SU-DHL-6 (cell line): Measurements from ENCODE around the gene CERS6.

ENCODE experiments used
- H2AFZ ChIP-seq: fragments of 200-600 bp; sonication (generic); 2 replicates; pipeline ENCODE4 v1.6.1; 2014; ENCODE audit warnings: low read depth, mild to moderate bottlenecking, moderate library complexity, mixed read lengths, antibody characterized with exemption, low read length; ENCODE audit not compliant: severe bottlenecking
- H3F3A ChIP-seq: fragments of 200-600 bp; shearing (Covaris generic); 2 replicates; pipeline ENCODE4 v1.6.0; 2016; ENCODE audit warnings: antibody characterized with exemption, mild to moderate bottlenecking; ENCODE audit not compliant: insufficient read depth
- H3K27ac ChIP-seq: fragments of 200-600 bp; sonication (generic); 2 replicates; pipeline ENCODE4 v1.5.1; 2016; ENCODE audit warnings: low read depth, mild to moderate bottlenecking, low read length, moderate library complexity, mixed read lengths
- H3K27me3 ChIP-seq: fragments of 200-600 bp; sonication (generic), shearing (Covaris generic); 2 replicates; pipeline ENCODE4 v1.6.0; 2014; ENCODE audit warnings: mild to moderate bottlenecking, low read length
- H3K36me3 ChIP-seq: fragments of 200-600 bp; sonication (generic); 2 replicates; pipeline ENCODE4 v1.6.1; 2014; ENCODE audit warnings: mild to moderate bottlenecking, low read length, mixed read lengths
- H3K4me2 ChIP-seq: fragments of 300-600, 200-600 bp; shearing (Covaris generic), sonication (generic); 2 replicates; pipeline ENCODE4 v1.6.0; 2014; ENCODE audit warnings: low read length, low read depth, mild to moderate bottlenecking; ENCODE audit not compliant: poor library complexity, severe bottlenecking
- H3K4me3 ChIP-seq: fragments of 200-600 bp; sonication (generic); 2 replicates; pipeline ENCODE4 v1.5.1; 2014; ENCODE audit warnings: antibody characterized with exemption, low read length, mild to moderate bottlenecking, mixed read lengths; ENCODE audit not compliant: insufficient read depth, poor library complexity, severe bottlenecking
- H3K79me2 ChIP-seq: fragments of 200-600 bp; sonication (generic); 2 replicates; pipeline ENCODE4 v1.6.1; 2014; ENCODE audit warnings: mild to moderate bottlenecking, low read length, moderate library complexity; ENCODE audit not compliant: insufficient read depth
- H3K9ac ChIP-seq: fragments of 200-600 bp; sonication (generic); 2 replicates; pipeline ENCODE4 v1.7.0; 2014; ENCODE audit warnings: mild to moderate bottlenecking, low read length
- H3K9me2 ChIP-seq: fragments of 200-600 bp; sonication (generic); replicated peaks from 2 replicates; pipeline ENCODE4 v1.6.1; 2014; ENCODE audit warnings: low read length; ENCODE audit not compliant: insufficient read depth
- H3K9me3 ChIP-seq: fragments of 200-600 bp; sonication (generic); 2 replicates; pipeline ENCODE4 v1.6.1; 2014; ENCODE audit warnings: low read length, mixed read lengths; ENCODE audit not compliant: insufficient read depth
- H4K20me1 ChIP-seq: fragments of 200-600 bp; sonication (generic); 2 replicates; pipeline ENCODE4 v1.6.1; 2014; ENCODE audit warnings: low read depth, mild to moderate bottlenecking, antibody characterized with exemption, low read length, moderate library complexity, mixed read lengths
- EZH2phosphoT487 ChIP-seq: fragments of 200-600 bp; sonication (generic), shearing (Covaris generic); conservative IDR thresholded peaks from 2 replicates; pipeline ENCODE4 v1.6.1; 2018; ENCODE audit warnings: mild to moderate bottlenecking, antibody characterized with exemption, low read length, moderate library complexity, mixed read lengths
- TF ChIP-seq, protein P1 (sequence below): fragments of 200-600 bp; sonication (generic); IDR thresholded peaks from one replicate; pipeline ENCODE4 v1.5.1; 2017; ENCODE audit warnings: antibody characterized with exemption, mild to moderate bottlenecking, low read length, moderate library complexity; ENCODE audit not compliant: insufficient read depth, poor library complexity, severe bottlenecking

CERS6 gene

GRCh38 chr2:168819829-168820489, 363.9 kb downstream of the CERS6 start:
- no peak for TF ChIP-seq EZH2phosphoT487
- TF ChIP-seq, protein P1, sequence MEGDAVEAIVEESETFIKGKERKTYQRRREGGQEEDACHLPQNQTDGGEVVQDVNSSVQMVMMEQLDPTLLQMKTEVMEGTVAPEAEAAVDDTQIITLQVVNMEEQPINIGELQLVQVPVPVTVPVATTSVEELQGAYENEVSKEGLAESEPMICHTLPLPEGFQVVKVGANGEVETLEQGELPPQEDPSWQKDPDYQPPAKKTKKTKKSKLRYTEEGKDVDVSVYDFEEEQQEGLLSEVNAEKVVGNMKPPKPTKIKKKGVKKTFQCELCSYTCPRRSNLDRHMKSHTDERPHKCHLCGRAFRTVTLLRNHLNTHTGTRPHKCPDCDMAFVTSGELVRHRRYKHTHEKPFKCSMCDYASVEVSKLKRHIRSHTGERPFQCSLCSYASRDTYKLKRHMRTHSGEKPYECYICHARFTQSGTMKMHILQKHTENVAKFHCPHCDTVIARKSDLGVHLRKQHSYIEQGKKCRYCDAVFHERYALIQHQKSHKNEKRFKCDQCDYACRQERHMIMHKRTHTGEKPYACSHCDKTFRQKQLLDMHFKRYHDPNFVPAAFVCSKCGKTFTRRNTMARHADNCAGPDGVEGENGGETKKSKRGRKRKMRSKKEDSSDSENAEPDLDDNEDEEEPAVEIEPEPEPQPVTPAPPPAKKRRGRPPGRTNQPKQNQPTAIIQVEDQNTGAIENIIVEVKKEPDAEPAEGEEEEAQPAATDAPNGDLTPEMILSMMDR: no peak
- Histone ChIP-seq H4K20me1 (no peaks in the 10 kb centered on the region), H3K79me2 (no peaks in the 10 kb centered on the region), H3K36me3 (no peaks in the 10 kb centered on the region), H3K4me3 (no peak overlapping the region), H3K9me2 (no peaks in the 10 kb centered on the region), H3K27me3 (no peaks in the 10 kb centered on the region), H3F3A (no peaks in the 10 kb centered on the region), H3K9ac (no peak overlapping the region), H3K9me3 (no peaks in the 10 kb centered on the region), H2AFZ (no peak overlapping the region), H3K4me2 (no peak overlapping the region), H3K27ac (no peak overlapping the region)

- H2AFZ ChIP-seq: no peak overlapping the region
- H3K27ac ChIP-seq: no peak overlapping the region
- H3K9me2 ChIP-seq: no peaks in the 10 kb centered on the region
- H3K79me2 ChIP-seq: no peaks in the 10 kb centered on the region
- no peak for TF ChIP-seq EZH2phosphoT487
- TF ChIP-seq, protein P1: no peak
- no peaks in the 10 kb centered on the region for H3K9me3 ChIP-seq
- H3K4me3 ChIP-seq: no peak overlapping the region
- H3K27me3 ChIP-seq: no peaks in the 10 kb centered on the region
- no peak overlapping the region for H3K9ac ChIP-seq
- H4K20me1 ChIP-seq: no peaks in the 10 kb centered on the region
- H3K4me2 ChIP-seq: no peak overlapping the region
- no peaks in the 10 kb centered on the region for H3F3A ChIP-seq
- H3K36me3 ChIP-seq: no peaks in the 10 kb centered on the region
Observed at GRCh38 chr2:168821577-168821976, 365.5 kb downstream of the CERS6 start.

DNA sequence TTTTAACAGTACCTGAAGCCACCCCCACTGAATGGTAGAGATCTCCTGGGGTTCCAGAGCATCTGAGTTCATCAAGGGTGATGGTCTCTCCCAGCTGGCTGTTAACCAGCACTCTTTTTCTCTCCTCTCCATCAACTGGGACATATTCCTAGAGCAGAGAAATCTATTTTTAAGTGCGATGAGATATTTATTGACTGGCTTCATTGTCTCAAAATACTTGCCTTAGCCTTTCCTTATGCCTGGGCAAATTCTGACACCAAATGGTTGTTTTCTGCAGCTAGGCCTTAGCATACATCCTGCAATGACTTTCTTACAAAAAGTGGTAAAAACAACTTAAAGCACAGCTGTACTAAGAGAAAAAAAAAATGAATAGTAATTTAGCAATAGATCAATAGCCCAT, 365.9 kb downstream of the CERS6 start:
- H3F3A ChIP-seq: no peaks in the 10 kb centered on the region
- H3K36me3 ChIP-seq: no peaks in the 10 kb centered on the region
- H3K27ac ChIP-seq: no peak overlapping the region
- no peaks in the 10 kb centered on the region for H3K27me3 ChIP-seq
- no peak overlapping the region for H2AFZ ChIP-seq
- H3K9ac ChIP-seq: no peak overlapping the region
- H3K9me2 ChIP-seq: no peaks in the 10 kb centered on the region
- no peak overlapping the region for H3K4me2 ChIP-seq
- H4K20me1 ChIP-seq: no peaks in the 10 kb centered on the region
- no peak overlapping the region for H3K4me3 ChIP-seq
- no peaks in the 10 kb centered on the region for H3K79me2 ChIP-seq
- no peak for TF ChIP-seq EZH2phosphoT487
- TF ChIP-seq, protein P1: no peak
- no peaks in the 10 kb centered on the region for H3K9me3 ChIP-seq
